Neural cell (in vitro differentiated cells): ENCODE results near the gene ETV6.

ENCODE experiments used
- CTCF ChIP-seq: fragments of 450-650 bp; IDR thresholded peaks from 2 replicates; pipeline ENCODE4 v1.5.1; 2014; ENCODE audit warnings: antibody characterized with exemption, mild to moderate bottlenecking, moderate library complexity; ENCODE audit not compliant: poor library complexity, severe bottlenecking
- EP300 ChIP-seq: fragments of 450-650 bp; conservative IDR thresholded peaks from 2 replicates; pipeline ENCODE4 v1.6.1; 2014; ENCODE audit warnings: antibody characterized with exemption, mild to moderate bottlenecking, moderate library complexity; ENCODE audit not compliant: poor library complexity, severe bottlenecking
- EZH2 ChIP-seq: fragments of 200-600, 300-800 bp; shearing (Covaris generic), sonication (generic); IDR thresholded peaks from 2 replicates; pipeline ENCODE4 v1.6.1; 2014; ENCODE audit warnings: antibody characterized with exemption, low read length, borderline replicate concordance, mild to moderate bottlenecking; ENCODE audit not compliant: insufficient read depth, poor library complexity, severe bottlenecking
- POLR2AphosphoS5 ChIP-seq: IDR thresholded peaks from 2 replicates; pipeline ENCODE4 v1.6.1; 2012
- REST ChIP-seq: IDR thresholded peaks from 2 replicates; pipeline ENCODE4 v1.6.1; 2012; ENCODE audit warnings: borderline replicate concordance
- SMC3 ChIP-seq: fragments of 450-650 bp; conservative IDR thresholded peaks from 2 replicates; pipeline ENCODE4 v1.6.1; 2014; ENCODE audit warnings: antibody characterized with exemption, mild to moderate bottlenecking, moderate library complexity; ENCODE audit not compliant: poor library complexity
- TAF1 ChIP-seq: IDR thresholded peaks from 2 replicates; pipeline ENCODE4 v1.6.1; 2012; ENCODE audit warnings: low read depth

- TF ChIP-seq CTCF (no peak), REST (no peak), EP300 (no peak), TAF1 (no peak), SMC3 (no peak), EZH2 (no peak), POLR2AphosphoS5 (no peak)
These were observed 106.5 kb downstream of the ETV6 start for GRCh38 chr12:11756022-11756421.
